Stimulated activated CD8-positive, alpha-beta memory T cell treated with anti-CD3 and anti-CD28 coated beads, Interleukin-12 subunit alpha, Interleukin-12 subunit beta, amount 100 ng/mL, for 24 hours (primary cell): ENCODE measurements around the gene CTSZ.
"Not testable (repeated sequence)": the region's sequence is repeated elsewhere in the genome, so short reads cannot be mapped to it uniquely, and the experiment has no call there.

ENCODE experiments used
- DNase-seq: peaks from one replicate; pipeline ENCODE4 v3.0.0-alpha.2; 2020; ENCODE audit errors: extremely low read depth

Gene CTSZ

GRCh38 chr20:58978351-58979190, 28.5 kb downstream of the CTSZ start:
- DNase-seq: no peak

GRCh38 chr20:58976061-58976730, 30.9 kb downstream of the CTSZ start:
- no peak for DNase-seq

DNA sequence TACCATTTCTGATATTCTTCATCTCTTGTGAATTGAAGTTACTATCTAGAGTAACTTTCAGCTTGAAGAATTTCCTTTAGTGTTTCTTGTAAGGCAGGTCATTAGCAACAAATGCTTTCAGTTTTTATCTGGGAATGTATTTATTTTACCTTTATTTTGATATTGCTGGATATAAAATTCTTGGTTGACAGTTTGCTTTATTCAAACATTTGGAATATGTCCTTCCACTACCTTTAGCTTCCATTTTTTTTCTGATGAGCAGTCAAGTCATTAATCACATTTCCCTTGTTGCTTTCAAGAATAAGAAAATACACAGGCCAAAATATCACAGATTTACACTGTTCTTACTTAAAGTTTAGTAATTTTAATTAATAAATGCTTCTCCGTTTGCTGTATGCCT, 31.7 kb downstream of the CTSZ start:
- DNase-seq: no peak

GRCh38 chr20:58973866-58974265, 33.2 kb downstream of the CTSZ start:
- no peak for DNase-seq

- no peak for DNase-seq
Measured at GRCh38 chr20:58973179-58973578, 33.9 kb downstream of the CTSZ start.

DNA sequence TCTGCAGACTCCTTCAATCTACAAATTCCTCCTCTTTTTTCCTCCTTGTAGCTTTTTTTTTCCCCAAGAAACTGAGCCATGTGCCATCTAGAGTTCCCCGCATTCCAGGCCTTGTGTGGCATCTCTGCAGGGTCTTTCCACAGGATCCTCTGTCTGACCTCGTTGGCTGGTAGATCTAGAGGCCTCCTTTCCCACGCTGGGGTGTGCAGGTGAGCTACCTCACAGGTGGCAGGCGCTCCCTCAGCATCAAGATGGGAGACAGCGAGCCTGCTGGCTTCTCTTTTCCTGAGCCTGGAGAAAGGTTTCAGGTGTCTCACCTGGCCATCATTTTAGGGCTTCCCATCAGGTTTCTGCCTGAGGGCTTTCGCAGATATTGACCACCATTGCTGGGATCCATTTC, 35.6 kb downstream of the CTSZ start:
- no peak for DNase-seq

- no peak for DNase-seq
Measured at GRCh38 chr20:58970146-58970545, 36.9 kb downstream of the CTSZ start.

- no peak for DNase-seq
Measured at GRCh38 chr20:58969439-58969838, 37.6 kb downstream of the CTSZ start.

GRCh38 chr20:58967652-58968429, 39.2 kb downstream of the CTSZ start:
- no peak for DNase-seq

DNA sequence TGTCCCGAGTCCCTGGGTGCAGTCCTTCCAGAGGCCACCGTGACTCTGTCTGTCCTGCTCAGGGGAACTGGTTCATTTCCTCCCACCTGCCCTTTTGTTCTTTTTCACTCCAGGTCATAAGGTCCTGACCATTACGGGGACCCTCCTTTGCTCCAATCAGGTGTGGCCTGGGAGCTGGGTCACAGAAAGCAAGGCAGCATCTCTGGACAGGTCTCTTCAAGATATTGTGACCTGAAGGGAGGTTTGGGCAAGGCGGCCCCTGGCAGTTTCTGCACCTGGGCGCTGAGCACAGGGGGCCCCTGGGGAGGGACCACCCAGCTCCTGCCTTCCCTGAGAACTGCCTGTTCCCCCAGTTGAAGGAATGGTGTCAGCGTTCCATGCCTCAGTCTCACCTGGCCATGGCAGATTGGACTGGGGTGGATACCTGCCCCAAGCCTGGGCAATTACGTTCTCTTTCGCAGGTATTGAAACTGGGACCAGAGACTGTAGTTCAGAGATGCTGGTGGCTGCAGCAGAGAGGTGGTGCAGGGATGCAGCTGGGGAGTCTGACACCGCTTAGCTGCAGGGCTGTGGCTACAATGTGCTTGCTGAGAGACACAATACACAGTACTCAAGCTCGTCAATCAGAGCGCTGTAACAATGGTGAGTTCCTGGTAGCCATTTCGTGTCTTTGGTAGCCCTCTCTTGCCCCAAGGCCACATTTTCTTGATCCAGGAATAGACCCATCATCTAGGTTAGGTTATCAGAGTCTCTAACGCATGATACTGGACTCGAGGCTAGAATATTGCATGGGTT, 41.6 kb downstream of the CTSZ start:
- DNase-seq: no peak

DNA sequence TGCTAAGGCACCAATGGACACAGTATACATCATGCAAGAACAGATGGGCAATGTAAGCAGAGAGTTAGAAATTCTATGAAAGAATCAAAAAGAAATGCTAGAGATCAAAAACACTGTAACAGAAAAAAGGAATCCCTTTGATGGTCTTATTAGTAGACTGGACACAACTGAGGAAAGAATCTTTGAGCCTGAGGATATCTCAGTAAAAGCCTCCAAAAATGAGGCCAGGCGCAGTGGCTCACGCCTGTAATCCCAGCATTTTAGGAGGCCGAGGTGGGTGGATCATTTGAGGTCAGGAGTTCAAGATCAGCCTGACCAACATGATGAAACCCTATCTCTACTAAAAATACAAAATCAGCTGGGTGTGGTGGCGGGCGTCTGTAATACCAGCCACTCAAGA, 43.1 kb downstream of the CTSZ start:
- DNase-seq: not testable (repeated sequence)

DNA sequence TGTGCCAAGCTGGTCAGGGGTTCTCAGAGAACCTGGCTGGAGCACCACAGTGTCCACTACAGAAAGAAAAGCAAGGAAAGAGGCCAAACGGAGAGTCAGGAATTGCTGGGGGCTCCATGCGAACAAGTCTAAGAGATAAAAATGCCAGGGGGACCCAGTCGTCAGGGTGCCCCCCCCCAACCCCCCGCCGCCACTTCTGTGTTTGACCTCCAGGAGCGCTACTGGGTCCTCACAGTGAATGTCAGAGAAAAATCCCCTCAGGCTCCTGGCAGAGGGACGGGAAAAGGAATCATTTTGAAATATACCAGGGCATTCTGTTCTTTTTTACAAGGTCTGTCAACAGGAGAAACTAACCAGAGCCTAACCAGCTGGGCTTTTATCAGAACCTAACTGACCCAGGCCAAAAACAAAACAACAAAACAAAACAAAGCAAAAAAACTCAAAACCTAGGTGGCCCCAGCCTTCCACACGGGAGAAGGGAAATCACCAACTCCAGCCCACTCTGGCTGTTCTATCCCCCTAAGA, 43.9 kb downstream of the CTSZ start:
- DNase-seq: no peak

DNA sequence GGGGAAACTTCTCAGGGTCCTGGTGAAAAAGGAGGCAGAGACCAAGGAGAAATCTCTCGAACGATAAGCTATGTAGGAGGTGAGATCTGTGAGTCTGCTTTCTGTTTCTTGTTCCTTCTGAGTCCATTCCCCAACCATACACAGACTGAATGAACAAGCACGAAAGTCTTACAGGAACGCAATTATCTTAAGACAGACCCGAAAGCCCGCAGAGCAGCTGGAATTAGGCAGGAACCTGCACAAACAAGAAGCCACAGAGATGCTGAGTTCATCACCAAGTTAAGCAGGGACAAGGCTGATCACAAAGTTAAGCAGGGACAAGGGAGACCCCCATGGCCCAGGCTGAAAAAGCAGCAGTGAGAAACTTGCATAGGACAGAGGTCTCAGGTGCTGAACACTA, 47.4 kb downstream of the CTSZ start:
- no peak for DNase-seq

DNA sequence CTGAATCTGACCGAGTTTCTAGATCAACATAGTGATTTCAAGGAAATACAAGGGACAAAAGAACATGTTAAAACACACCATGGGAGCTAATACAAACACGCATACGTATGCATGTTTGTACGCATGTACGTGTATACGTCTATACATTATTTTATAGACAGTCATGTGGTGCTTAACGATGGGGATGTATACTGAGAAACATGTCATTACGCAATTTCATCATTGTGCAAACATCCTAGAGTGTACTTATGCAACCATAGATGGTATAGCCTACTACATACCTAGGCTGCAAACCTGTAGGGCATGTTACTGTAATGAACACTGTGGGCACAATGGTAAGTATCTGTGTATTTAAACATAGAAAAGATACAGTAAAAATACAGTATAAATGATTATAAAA, 51.0 kb downstream of the CTSZ start:
- DNase-seq: no peak

DNA sequence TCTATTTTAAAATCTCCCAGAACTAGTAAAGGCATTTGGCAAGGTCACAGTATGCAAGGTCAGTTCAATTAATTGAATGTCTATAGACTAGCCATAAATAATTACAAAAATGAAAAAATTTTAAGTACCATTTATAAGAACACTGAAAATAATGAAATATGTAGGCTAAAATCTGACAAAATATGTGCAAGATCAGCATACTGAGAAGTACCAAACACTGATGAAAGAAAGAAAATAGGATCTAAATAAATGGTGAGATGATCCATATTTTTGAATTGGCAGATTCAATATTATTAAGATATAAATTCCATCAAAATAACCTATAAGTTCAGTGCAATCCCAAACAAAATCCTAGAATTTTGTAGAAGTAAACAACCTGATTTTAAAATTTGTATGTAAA, 54.0 kb downstream of the CTSZ start:
- no peak for DNase-seq

GRCh38 chr20:58950603-58951002, 56.5 kb downstream of the CTSZ start:
- DNase-seq: no peak

GRCh38 chr20:58947797-58948388, 59.2 kb downstream of the CTSZ start:
- not testable (repeated sequence) for DNase-seq

DNA sequence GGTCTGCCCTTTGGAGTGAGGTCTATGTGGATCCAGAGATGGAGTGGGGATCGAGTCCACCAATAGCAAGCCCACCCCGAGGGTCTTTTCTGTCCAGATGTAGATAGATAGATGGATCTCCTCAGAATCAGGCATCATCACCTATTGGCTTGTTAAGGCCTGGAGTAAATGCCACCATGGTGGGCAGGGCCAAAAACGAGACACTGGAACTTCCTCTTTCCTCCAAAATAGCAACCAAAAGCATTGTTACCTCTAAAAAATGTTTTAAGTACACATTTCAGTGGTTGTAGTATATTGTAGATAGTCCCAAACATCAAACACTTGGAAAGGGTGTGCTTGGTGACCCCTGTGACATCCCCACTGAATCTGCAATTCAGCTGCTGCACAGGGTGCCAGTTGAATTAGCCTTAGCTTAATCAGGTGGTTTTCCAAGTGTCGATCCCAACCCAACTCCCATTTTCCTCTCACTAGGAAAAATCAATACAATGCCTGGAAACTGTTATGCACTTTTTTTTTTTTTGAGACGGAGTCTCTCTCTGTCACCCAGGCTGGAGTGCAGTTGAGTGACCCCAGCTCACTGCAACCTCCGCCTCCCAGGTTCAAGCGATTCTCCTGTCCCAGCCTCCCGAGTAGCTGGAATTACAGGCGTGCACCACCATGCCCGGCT, 61.0 kb downstream of the CTSZ start:
- no peak for DNase-seq
